Activated CD4-positive, alpha-beta T cell treated with anti-CD3 and anti-CD28 coated beads, Interleukin-2, amount 50 U/mL, for 1 hour (primary cell): ENCODE measurements around the gene NALCN.

Experiments
- DNase-seq: peaks from one replicate; pipeline ENCODE4 v3.0.0-alpha.2; 2020

NALCN gene

DNA sequence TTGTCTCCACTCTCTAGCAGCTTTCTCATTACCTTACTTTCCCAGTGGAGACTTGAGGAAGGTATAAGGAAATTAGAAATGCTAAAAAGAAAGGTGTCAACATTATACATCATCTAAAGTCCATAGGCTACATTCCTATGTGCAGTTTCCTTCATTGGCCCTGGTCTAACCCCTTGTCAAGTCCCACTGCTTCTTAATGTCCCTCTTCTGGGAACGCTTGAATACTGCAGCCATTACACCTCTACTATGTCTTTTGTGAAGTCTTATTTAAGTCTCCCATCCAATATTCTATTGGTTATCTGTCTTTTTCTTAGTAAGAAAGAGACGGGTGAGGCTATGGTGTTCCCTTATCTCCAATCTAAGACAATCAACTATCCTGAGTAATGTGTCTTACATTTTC lies 409.1 kb downstream of the NALCN start:
- DNase-seq, result no peak
